NCI-H1417 treated with DMSO at 0.1 percent for 48 hours (cell line): ENCODE data around the gene LHX6.

Source experiments
- DNase-seq: peaks from one replicate; lab custom pipeline; 2025; lab: John Stamatoyannopoulos, UW

The LHX6 gene

DNA sequence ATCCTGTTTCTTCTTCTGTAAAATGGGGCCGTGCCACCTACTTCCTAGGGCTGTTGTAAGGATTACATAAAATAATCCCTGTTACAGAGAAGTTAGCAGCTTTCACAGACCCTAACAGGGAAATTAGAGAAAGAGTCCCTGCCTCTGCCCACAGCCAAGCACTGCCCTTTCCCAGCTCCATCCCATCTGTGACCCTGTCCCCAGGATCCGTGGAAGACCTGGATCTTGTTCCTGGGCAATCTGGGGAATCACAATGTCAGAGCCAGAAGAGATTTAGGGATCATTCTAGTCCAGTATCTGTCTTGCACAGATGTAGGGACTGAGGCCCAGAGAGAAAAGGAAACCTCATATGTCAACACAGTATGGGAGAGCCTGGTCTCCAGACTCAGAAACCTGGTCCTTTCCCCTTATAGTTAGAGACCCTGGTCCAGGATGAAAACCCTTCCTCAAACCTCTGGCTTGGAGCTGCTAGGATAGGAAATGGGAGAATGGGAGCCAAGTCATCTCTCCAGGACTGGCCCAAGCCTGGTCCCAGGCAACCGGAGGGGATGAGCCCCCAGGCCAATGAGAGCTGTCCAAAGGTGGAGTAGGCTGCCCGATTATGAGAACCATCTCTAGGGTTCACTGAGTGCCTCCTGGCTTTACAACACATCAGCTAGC, 12.5 kb downstream of the LHX6 start:
- no peak for DNase-seq

DNA sequence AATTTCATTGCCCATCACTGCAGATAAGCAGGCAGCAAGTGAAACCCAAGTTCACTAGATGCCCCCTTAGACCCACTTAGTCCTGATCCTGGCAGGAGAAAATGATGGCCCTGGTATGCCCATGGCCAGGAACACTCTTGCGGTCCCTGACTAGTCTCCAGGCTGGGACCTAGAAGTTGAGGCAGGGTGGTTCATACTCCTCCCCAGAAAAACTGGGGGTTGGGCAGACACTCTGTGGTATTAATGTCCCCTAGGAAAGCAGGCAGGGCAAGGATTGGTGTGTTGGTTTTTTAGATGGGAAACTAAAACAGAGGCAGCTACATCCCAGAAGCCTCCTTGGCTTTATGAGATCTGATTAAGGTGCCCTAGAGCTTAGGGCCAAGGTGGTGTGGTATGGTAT, 13.1 kb downstream of the LHX6 start:
- no peak for DNase-seq

DNA sequence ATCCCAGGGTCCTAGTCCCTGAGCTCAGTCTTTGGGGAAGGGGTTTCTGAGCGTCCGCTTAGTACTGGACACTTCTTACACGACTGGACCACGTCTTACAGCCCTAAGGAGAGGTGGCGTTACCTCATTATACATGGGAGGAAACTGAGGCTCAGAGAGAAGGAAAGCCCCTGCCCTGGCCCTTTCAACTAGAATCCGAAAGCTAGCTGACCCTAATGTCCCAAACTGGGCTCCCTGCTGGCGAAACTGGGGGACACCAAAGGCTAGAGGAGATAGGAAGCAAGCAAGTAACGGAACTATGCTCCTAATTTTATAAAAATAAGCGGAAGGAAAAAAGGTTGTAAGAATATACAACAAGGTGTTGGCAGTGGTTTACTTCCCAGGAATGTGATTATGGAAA, 14.2 kb downstream of the LHX6 start:
- no peak for DNase-seq

DNA sequence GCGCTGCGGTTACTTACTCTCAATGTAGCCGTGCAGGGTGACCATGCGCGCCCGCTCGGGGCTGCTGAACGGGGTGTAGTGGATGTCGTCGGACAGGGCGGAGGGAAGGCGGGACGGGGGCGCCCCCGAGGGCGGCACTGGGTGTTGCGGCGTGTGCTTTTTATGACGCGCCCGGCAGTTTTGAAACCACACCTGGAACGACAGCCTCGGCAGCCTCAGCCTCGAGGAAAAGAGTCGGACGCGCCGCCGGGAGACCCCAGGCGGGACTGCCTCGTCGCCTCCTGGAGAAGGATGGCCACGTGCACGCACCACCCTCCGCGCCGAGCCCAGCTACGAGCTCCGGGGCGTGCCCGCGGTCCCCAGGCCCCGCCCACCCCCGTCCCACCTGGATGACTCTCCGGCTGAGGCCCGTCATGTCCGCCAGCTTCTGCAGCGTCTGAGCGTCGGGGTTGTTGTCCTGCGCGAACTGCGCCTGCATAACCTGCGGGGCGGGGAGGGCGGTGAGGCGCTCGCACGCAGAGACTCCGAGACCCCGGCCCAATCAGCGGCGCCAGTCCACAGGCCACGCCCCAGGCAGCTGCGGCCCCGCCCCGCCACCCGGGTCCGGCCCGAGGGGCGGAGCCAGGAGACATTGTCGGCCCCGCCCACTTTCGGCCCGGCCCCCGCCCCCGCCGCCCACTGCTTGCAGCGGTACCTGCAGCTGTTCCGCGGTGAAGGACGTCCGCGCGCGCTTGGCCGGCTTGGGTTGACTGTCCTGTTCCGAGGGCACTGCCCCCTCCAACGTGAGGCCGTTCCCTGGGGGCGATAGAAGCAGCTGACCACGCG, 15.0 kb downstream of the LHX6 start:
- DNase-seq: peak; percentile 91

DNA sequence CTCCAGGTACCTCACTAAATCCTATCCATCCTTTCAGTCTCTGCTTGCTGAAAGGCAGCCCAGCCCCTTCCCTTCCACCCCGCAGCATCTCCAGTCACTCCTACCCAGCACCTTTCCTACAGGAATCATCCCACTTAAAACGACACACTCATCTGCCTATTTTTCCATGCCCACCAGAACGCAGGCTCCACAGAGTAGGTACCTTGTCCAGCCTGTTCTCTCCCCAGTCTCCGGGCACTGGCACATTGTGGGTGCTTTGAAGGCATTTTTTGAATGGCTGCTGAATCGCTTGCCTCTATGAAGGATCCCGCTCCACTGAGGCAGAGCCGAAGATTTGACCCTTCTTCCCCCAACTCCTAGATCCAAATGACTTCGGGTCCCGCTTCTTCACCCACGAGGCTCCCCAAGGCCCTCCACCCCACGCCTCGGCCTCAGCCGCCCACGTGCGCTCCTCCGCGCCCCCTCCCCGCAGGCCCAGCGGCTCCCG, 15.6 kb downstream of the LHX6 start:
- DNase-seq: no peak

DNA sequence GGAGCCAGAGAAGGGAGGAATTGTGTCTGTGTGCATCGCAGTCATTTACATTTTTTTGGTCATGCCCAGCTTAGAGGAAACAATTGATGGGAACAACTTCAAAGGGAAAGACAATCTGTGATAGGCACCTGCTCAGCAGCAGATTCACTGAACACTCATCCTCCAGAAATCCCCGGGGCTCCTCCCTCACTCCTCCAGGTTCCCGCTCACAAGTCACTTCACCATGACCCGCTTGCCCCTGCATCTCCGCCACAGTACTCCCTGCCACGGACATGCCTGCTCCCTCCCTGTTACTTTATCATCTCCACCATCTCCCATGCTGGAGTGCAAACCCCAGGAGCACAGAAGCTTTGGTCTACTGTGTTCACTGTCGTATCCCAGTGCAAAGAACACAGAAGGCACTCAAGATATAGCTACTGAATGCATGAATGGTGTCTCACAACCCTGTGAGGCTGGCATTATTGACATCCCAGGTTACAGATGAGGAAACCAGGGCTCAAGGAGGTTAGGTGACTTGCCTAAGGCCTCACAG, 16.2 kb downstream of the LHX6 start:
- DNase-seq: no peak

DNA sequence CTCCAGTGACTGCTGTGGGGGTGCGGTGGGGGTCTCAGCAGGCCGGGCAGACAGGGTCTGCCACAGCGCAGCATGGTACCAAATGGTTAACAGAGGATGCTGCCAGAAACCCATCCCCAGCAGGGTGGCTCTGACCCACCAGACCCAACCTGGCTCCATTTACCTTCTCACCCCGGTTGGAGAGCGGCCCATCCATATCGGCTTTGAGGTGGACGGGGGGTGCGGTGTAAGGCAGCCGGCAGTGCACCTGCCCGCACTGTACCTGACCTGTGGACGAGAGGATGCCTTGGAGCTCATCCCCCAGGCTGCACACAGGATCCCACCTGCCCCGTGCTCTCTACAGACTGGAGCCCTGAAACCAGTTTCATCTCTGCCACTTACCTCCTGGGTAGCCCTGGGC, 19.3 kb downstream of the LHX6 start:
- no peak for DNase-seq

DNA sequence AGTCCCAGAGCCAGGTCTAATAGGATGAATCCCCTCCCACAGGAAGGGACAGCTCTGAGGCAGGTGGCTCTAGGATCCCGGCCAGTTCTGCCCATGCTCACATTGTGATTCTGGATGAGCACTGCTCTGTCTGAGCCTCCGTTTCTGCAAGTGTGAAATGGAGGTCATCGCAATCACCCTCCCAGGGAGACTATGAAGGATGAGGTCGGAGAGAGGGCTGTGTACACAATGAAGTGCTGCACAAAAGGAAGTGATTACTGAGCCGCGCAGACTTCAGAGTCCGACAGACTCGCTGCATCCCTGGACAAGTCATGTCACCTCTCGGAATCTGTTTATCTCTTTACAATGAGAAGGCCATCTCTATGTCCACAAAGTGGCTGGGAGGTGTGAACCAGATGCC, 21.7 kb downstream of the LHX6 start:
- DNase-seq: no peak

DNA sequence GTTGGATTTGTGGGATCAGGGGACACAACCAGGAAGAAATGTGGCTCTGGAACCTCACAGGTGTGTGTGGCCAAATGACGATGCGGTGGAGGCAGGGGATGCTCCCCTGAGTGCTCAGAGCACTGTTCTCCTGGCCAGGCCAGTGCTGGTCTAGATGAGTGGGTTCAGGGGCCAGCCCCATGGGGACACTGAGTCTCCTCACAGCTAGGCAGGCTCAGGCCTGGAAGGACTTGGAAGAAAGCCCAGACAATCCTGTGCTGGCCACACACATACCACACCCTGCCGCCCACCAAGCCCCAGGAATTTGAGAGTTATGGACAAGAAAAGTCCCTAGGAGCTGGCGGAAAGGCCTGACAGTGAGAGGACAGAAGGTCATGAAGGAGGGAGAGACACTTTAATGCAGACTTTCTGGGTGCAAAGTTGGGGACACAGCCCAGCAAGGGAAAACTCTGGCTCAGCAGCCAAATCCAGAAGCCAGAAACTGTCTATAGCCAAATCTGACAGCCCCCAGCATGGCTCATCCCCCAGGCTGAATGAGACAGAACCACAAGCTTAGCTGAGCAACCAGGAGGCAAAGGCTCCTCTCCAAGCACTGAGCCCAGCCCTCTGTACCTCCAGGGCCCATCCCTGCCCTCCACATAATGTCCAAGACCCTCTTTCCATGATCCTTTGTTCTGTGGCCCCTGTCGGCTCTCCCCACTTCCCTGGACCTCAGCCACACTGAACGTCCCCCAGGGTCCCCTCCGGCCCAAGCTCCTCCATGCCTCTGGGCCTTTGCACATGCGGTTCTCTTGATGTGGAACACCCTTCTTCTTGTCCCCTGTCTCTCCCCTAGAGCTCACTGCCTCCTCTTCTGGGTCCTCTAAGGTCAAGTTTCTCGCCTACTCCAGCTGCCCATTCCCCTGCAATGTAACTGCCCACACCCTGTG, 22.4 kb downstream of the LHX6 start:
- no peak for DNase-seq

DNA sequence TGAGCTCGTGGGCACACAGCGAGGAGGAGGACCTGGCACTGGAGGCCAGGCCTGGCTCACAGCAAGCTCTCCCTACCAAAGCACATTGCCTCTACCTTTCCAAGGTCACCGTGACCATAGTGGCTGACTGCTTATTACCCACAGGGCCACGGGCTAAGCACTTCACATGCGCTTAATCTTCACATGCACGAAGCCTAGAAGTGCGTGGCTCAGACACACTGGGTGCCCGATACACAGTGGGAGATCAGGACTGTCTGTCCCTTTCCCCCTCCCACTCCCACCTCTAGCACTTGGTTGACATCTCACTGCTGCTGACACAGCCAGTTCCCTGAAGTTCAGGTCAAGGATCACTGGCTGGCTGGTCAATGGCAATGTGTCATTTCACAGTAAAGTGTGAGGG, 23.6 kb downstream of the LHX6 start:
- DNase-seq: no peak

DNA sequence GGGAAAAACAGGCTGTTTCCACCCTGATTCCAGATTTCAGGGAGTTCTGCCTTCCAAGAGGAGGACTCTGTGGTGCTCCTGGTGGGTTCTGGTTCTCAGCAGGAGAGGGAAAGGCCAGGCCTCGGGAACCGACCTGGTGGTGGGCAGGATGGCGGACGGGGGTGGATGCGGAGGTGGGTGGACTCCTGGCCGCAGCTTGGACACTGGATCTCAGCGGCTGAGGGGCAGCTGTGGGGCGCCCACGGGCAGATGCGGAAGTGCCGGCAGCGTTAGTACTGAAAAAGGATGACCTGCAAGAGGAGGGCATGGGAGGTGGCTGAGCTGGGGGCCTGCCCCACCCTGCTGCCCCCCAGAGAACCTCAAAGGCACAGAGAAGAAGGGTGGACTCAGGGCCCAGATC, 24.3 kb downstream of the LHX6 start:
- no peak for DNase-seq

DNA sequence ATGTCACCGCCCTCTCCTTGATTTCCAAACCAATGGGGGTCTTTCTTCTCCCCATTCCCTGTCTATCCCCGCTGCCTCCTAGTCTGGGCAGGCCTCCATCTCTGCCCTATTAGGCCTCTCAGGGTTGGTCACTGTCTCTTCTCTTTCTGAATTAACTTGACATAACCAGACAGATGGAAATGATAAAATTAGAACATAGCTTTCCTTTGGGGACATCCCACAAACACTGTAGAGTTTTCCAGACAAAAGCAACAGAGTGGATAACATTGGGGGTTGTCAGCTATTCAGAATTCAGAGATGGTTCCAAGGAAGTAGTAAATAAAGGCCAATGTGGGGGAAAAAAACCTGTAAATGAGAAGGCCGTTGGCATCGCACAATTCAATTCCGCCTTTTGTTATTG, 24.7 kb downstream of the LHX6 start:
- no peak for DNase-seq

DNA sequence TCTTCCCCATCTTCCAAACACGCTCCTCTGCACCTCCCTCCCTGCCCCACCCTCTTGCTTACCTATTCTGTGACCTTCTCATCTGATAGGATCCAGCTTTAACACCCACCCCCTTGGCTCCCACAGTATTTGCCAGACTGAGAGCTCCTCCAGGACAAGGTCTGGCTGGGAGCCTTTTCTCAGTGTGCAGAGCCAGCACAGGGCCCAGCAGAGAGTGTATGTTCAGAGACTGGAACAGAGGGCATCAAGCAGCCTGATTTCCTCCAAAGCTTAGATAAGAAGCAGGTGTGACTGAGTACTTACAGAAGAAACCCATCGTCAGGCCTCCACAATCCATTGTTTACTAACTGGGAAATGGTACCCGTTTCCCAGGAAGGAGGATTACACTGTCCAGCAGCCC, 26.6 kb downstream of the LHX6 start:
- DNase-seq: no peak

DNA sequence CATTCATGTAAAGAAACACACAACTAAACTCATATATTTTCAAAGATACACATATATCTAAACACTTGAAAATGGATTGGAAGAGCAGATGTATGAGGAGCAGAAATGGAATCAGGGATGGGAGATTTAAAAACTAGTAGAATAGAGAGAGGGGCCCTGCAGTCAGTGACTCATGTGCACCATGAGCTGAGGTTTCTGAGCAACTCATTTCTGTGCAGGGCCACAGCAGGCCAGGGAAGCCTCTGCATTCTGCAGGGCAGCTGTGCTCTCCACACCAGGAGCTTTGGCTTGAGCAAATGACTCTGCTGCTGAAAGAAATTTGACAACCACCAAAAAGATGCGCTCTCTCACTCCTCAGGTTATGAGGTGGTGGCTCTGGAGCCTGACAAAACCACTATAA, 27.1 kb downstream of the LHX6 start:
- no peak for DNase-seq

DNA sequence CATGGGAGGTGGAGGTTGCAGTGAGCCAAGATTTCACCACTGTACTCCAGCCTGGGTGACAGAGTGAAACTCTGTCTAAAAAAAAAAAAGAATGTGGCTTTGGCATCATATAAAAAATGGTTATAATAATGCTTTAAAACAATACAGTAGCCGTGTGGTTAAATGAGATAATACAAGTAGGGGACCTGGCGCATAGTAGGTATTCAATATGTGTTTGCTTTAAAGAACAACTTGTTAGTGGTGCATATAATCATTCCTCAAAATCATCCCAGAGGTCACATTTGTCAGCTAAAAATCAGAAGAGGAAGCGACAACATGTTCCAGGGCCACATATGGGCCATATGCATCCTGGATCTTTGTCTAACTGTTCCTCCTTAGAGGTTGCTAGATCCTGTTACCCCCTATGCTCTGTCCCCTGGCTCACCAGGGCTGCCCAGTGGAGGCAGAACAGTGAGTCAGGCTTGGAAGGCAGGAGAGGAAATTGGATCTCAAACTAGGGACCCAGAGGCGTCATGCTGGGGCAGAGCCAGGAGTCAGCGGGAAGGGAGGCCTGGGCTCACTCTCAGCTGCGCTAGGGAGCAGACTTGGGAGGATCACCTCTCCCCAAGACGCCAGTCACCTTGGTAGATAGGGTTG, 27.7 kb downstream of the LHX6 start:
- DNase-seq: no peak

DNA sequence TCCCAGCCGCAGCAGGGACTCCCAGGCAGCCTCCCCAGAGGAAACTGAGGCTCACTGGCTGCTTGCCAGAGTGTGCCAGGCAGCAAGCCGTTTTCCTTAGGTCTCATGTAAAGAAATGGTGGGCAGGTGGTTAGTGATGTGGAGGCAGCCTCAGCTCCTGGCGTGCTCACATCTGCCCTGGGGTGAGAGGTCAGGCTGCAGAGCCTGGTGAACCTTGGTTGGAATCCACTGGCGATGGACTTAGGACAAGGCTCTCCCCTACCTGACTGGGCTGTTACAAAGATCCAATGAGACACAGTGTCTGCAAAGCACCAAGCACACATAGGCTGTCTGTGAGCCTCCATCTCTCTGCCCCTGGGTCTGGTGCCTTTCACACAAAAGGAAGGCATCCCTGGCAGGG, 30.9 kb downstream of the LHX6 start:
- DNase-seq: no peak

DNA sequence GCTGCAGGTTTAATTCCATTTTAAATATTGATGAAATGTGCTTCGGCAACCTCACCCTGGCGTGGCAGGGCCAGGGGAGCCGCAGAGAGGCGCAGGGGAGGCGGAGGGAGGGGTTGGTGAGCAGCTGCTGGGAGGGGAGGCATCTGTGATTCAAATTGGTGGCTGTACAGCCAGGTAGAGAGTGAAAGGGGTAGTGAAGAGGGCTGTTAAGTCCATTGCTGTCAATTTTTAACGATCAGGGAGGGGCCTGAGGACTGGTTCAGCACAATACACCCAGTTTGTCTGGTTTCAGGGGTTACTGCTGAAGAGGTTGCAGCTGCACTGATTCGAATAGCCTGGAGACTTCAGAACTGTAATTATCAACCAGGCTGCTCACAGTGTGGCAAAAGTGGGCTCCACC, 31.3 kb downstream of the LHX6 start:
- peak; percentile 98 for DNase-seq

DNA sequence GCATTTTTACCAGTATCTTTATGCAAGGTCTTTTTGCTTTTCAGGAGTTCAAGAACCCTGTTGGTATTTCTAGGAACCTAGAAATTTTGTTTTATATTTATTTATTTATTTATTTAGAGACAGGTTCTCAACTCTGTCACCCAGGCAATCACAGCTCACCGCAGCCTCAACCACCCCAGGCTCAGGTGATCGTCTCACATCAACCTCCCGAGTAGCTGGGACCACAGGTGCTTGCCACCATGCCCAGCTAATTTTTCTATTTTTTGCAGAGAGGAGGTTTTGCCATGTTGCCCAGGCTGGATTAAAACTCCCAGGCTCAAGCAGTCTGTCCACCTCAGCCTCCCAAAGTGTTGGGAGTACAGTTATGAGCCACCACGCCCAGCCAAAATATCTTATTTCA, 32.9 kb downstream of the LHX6 start:
- DNase-seq: no peak

DNA sequence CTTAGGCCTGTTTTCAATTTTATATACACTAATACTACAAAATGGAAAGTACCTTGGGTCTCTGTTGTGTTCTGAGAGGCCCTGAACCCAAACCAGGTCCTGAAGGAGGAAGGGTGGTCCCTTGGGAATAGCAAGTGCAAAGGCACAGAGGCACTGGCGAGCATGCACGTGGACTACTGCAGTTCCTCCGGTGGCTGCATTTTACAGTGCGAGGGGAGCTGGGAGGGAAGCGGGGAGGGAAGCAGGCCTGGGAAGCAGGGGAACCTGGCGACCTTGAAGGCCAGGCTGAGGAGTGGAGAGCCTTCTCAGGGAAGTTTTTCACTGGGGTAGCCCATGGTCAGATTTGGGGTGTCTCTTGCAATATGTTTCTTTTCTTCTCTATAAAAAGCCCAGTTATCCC, 35.1 kb downstream of the LHX6 start:
- no peak for DNase-seq

DNA sequence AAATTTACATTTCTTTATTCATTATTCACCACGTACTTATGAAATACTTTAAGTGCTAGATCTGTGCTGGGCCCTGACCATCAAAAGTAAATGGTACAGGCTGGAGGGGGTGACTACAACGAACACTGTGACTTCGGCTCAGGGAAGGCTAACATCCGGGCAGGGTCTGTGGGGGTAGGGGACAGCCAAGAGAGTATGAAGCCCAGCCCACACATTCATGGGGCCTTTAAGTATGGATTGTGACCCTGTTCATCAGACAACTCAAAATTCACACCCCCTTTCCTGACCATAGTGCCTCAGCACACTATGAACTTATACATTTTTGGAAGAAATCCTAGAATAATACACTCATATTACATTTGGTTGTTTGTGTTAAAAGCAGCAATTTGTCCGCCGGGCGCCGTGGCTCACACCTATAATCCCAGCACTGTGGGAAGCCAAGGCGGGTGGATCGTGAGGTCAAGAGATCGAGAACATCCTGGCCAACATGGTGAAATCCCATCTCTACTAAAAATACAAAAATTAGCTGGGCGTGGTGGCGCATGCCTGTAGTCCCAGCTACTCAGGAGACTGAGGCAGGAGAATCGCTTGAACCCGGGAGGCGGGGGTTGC, 35.7 kb downstream of the LHX6 start:
- DNase-seq: no peak

DNA sequence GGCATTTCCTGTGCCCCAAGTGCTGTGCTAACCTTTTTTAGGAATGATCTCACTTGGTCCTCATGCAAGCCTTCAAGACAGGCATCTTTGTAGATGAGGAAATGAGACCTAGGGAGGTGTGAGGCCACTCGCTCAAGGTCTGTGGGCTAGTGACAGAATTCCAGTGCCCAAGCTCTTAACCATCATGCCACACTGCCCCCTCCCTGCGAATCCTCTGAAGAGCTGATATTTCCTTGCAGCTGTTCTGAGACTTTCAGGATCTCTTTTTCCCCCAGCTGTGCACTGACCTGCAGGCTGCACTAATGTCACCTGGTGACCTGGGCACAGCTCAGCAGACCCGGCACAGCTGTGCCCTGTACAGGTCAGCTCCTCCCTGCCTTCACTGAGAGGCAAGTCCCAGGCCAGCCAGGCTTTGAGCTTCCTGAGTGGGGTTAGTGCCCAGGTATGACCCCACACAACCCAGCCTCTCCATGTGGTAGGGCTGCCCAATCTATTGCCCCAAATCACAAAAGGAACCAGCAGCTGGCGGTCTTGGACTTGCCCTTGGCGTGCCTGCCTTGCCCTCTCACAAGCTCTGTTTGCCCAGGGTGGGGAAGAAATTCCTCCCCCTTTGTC, 36.4 kb downstream of the LHX6 start:
- no peak for DNase-seq
